ENCODE measurements around the gene DPP9. TPM values are rescaled to one million over a fixed set of nuclear protein-coding genes. Genes with fewer than 3 reads are reported as not detected.

DPP9 gene
- total RNA-seq, 2 donors from 2014 or later = 36.8 to 48.8 TPM

GRCh38 chr19:4742723-4743646 is 19.3 kb upstream of the DPP9 start:
- Histone ChIP-seq H3K9me3 (ENCODE audit: control insufficient read depth, low read length) (no peaks in the 10 kb centered on the region), H3K36me3 (ENCODE audit: control insufficient read depth, insufficient read depth, low read length) (no peaks in the 10 kb centered on the region), H3K4me1 (ENCODE audit: control insufficient read depth, insufficient read depth, low read length) (no peaks in the 10 kb centered on the region), H3K27me3 (ENCODE audit: control insufficient read depth, insufficient read depth, low read length, poor library complexity, severe bottlenecking) (no peaks in the 10 kb centered on the region), H3K4me3 (ENCODE audit: low read length) (no peak overlapping the region), H3K9ac (ENCODE audit: extremely low read depth, low read length, poor library complexity, severe bottlenecking) (no peak overlapping the region), H3K27ac (ENCODE audit: low read depth, low read length) (peak overlapping the region; percentile 17)
- no peak for TF ChIP-seq CTCF (conservative IDR thresholded peaks at IDR 0.05)
- no peak overlapping the region for H3K27ac Mint-ChIP-seq
- WGBS, 2 experiments (ENCODE audit: insufficient coverage in 1 of 2, insufficient read length in 1 of 2) = 33 to 35% methylated on average over 5 to 12 of the region's 12 CpGs
- no peak overlapping the region for H3K4me3 Mint-ChIP-seq
- peak; percentile 81 for DNase-seq
- peaks cover 7% of the 10 kb centered on the region for H3K4me1 Mint-ChIP-seq
- peaks cover 1% of the 10 kb centered on the region for H3K27me3 Mint-ChIP-seq (ENCODE audit: insufficient read depth)
- H3K36me3 Mint-ChIP-seq (ENCODE audit: low read depth) = no peaks in the 10 kb centered on the region
- no peaks in the 10 kb centered on the region for H3K9me3 Mint-ChIP-seq

GRCh38 chr19:4740092-4740491 is 16.4 kb upstream of the DPP9 start:
- WGBS, 2 experiments (ENCODE audit: insufficient coverage in 1 of 2, insufficient read length in 1 of 2) = 90 to 100% methylated on average over 1 to 2 of the region's 2 CpGs
- Histone ChIP-seq H3K36me3 (ENCODE audit: control insufficient read depth, insufficient read depth, low read length) (no peaks in the 10 kb centered on the region), H3K27me3 (ENCODE audit: control insufficient read depth, insufficient read depth, low read length, poor library complexity, severe bottlenecking) (no peaks in the 10 kb centered on the region), H3K9me3 (ENCODE audit: control insufficient read depth, low read length) (no peaks in the 10 kb centered on the region), H3K27ac (ENCODE audit: low read depth, low read length) (no peak overlapping the region), H3K4me1 (ENCODE audit: control insufficient read depth, insufficient read depth, low read length) (no peaks in the 10 kb centered on the region), H3K9ac (ENCODE audit: extremely low read depth, low read length, poor library complexity, severe bottlenecking) (no peak overlapping the region), H3K4me3 (ENCODE audit: low read length) (no peak overlapping the region)
- H3K36me3 Mint-ChIP-seq (ENCODE audit: low read depth) = no peaks in the 10 kb centered on the region
- no peaks in the 10 kb centered on the region for H3K27me3 Mint-ChIP-seq (ENCODE audit: insufficient read depth)
- peaks cover 7% of the 10 kb centered on the region for H3K4me1 Mint-ChIP-seq
- no peak overlapping the region for H3K27ac Mint-ChIP-seq
- TF ChIP-seq CTCF (conservative IDR thresholded peaks at IDR 0.05) = no peak
- no peak overlapping the region for H3K4me3 Mint-ChIP-seq
- no peaks in the 10 kb centered on the region for H3K9me3 Mint-ChIP-seq
- no peak for DNase-seq

GRCh38 chr19:4738734-4739133 is 15.1 kb upstream of the DPP9 start:
- TF ChIP-seq CTCF (conservative IDR thresholded peaks at IDR 0.05) = no peak
- DNase-seq = no peak
- WGBS, 2 experiments (ENCODE audit: insufficient coverage in 1 of 2, insufficient read length in 1 of 2) = 63 to 79% methylated on average over 2 to 4 of the region's 4 CpGs
- H3K4me3 Mint-ChIP-seq = no peak overlapping the region
- H3K9me3 Mint-ChIP-seq = no peaks in the 10 kb centered on the region
- peaks cover 7% of the 10 kb centered on the region for H3K4me1 Mint-ChIP-seq
- no peak overlapping the region for H3K4me3 ChIP-seq (ENCODE audit: low read length)
- H3K9me3 ChIP-seq (ENCODE audit: control insufficient read depth, low read length) = no peaks in the 10 kb centered on the region
- no peak overlapping the region for H3K27ac ChIP-seq (ENCODE audit: low read depth, low read length)
- H3K27me3 ChIP-seq (ENCODE audit: control insufficient read depth, insufficient read depth, low read length, poor library complexity, severe bottlenecking) = no peaks in the 10 kb centered on the region
- no peaks in the 10 kb centered on the region for H3K36me3 Mint-ChIP-seq (ENCODE audit: low read depth)
- H3K27ac Mint-ChIP-seq = no peak overlapping the region
- H3K27me3 Mint-ChIP-seq (ENCODE audit: insufficient read depth) = peaks cover under 1% of the 10 kb centered on the region
- no peaks in the 10 kb centered on the region for H3K36me3 ChIP-seq (ENCODE audit: control insufficient read depth, insufficient read depth, low read length)
- no peak overlapping the region for H3K9ac ChIP-seq (ENCODE audit: extremely low read depth, low read length, poor library complexity, severe bottlenecking)
- H3K4me1 ChIP-seq (ENCODE audit: control insufficient read depth, insufficient read depth, low read length) = no peaks in the 10 kb centered on the region
